Measurements from ENCODE around the gene NAT14. TPM values are rescaled to one million over a fixed set of nuclear protein-coding genes. Genes with fewer than 3 reads are reported as not detected.
"Not testable (repeated sequence)": the region's sequence is repeated elsewhere in the genome, so short reads cannot be mapped to it uniquely, and the experiment has no call there.

NAT14 gene
- polyA plus RNA-seq, 2 of the 4 experiments (the other 2 are of a cell fraction) = 16.8 to 50.3 TPM

DNA sequence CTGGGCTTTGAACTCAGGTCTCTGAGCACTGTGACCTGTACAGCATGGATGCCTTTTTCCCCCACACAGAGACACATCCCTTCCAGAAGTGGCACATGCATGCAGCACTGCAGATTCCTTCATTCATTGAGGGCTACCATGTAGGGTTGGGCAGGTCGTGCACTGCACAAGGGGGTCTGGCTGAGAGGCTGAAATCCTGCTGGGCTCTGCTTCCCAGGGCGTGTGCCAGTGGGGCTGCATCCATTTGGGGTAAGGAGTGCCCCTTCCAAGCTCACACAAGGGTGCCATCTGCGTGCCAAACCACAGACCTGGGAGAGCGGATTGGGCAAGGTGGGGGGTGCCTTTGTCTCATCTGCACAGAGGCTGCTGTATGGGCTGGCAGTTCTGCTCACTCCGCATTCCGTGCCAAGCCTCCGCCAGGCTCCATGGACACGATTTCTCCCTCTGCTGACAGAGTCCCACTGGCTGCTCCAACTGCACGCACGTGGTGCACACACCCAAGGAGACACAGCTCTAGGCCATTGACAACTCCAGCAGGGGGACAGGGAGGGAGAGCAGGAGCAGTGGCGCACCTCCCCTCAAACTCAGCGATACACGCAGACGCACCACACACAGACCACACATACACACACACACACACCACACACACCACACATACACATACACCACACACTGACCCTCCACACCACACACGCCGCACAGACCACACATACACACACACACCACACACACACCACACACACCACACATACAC lies 37.4 kb upstream of the NAT14 start:
- 8% methylated on average over 16 of the region's 16 CpGs for WGBS (ENCODE audit: missing lambda C conversion rate)
- H3K4me2 ChIP-seq = peak overlapping the region; percentile 46
- POLR2A ChIA-PET = interaction anchor here (0.5 to 1.9 kb wide), 3 partner anchors 29 to 75 kb away, joined by 3 to 9 read pairs (median 5); partner anchors contain the start of genes UBE2S and ZNF628
- peak; percentile 88 to 90 for DNase-seq (ENCODE audit: low read depth in 1 of 2, low spot score in 1 of 2)
- peaks cover 27% of the 10 kb centered on the region for H3K4me1 ChIP-seq
- no peak for FAIRE-seq
- no peaks in the 10 kb centered on the region for H3K9me3 ChIP-seq
- H3K27ac ChIP-seq = no peak overlapping the region
- no peak overlapping the region for H3K4me3 ChIP-seq
- CTCF ChIA-PET = interaction anchor here (1.9 to 4.7 kb wide), 3 partner anchors 20 to 287 kb away, joined by 7 to 31 read pairs (median 12); no protein-coding TSS in a partner anchor
- TF ChIP-seq MAFK (IDR thresholded peaks at IDR 0.05; ENCODE audit: partially characterized antibody) (peak; percentile 52), EHMT2 (IDR thresholded peaks at IDR 0.05; ENCODE audit: low read depth) (no peak)
- TF ChIP-seq, protein P1, sequence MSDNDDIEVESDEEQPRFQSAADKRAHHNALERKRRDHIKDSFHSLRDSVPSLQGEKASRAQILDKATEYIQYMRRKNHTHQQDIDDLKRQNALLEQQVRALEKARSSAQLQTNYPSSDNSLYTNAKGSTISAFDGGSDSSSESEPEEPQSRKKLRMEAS (IDR thresholded peaks at IDR 0.05) = peak; percentile 89
- TF ChIP-seq, protein P2, sequence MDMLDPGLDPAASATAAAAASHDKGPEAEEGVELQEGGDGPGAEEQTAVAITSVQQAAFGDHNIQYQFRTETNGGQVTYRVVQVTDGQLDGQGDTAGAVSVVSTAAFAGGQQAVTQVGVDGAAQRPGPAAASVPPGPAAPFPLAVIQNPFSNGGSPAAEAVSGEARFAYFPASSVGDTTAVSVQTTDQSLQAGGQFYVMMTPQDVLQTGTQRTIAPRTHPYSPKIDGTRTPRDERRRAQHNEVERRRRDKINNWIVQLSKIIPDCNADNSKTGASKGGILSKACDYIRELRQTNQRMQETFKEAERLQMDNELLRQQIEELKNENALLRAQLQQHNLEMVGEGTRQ (IDR thresholded peaks at IDR 0.05) = peak; percentile 60
- peak; percentile 77 to 81 for ATAC-seq

DNA sequence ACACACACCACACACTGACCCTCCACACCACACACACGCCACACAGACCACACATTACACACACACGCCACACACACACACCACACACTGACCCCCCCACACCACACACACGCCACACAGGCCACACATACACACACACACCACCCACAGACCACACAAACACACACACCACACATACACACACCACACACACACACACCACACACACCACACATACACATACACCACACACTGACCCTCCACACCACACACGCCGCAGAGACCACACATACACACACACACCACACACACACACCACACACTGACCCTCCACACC lies 36.9 kb upstream of the NAT14 start:
- CTCF ChIA-PET = interaction anchor here (1.9 to 4.7 kb wide), 3 partner anchors 19 to 288 kb away, joined by 7 to 31 read pairs (median 12); no protein-coding TSS in a partner anchor
- not testable (repeated sequence) for FAIRE-seq; H3K4me3 ChIP-seq; ATAC-seq; H3K27ac ChIP-seq; H3K9me3 ChIP-seq; DNase-seq (ENCODE audit: low read depth in 1 of 2, low spot score in 1 of 2)
- POLR2A ChIA-PET = interaction anchor here (0.5 to 1.9 kb wide), 3 partner anchors 28 to 74 kb away, joined by 3 to 9 read pairs (median 5); partner anchors contain the start of genes UBE2S and ZNF628
- H3K4me2 ChIP-seq = peak overlapping the region; percentile 46
- peaks cover 24% of the 10 kb centered on the region for H3K4me1 ChIP-seq
- 52% methylated on average over 5 of the region's 5 CpGs for WGBS (ENCODE audit: missing lambda C conversion rate)

DNA sequence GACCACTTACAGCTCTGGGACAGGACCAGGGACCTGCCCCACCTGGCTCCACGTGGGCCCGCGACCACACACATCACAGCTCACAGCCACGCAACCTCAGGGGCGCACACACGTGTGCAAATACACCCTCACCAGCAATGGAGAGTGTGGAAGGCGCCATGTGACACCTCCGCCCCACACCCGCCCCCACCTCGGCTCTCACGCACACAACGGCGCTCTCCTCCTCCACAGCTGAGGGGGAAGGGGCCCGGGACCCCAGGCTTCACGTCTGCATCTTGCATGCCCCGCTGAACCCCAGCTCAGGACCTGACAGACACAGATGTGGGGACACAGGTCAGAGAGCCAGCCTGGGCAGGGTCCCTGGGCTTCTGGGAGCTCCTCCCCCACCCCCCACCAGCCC lies 35.5 kb upstream of the NAT14 start:
- no peak overlapping the region for H3K27ac ChIP-seq
- WGBS (ENCODE audit: missing lambda C conversion rate) = 75% methylated on average over 10 of the region's 16 CpGs
- ATAC-seq (no peak), DNase-seq (ENCODE audit: low read depth in 1 of 2, low spot score in 1 of 2) (no peak), FAIRE-seq (no peak)
- TF ChIP-seq RNF2 (IDR thresholded peaks at IDR 0.05; ENCODE audit: borderline replicate concordance, low read depth) (no peak), ZSCAN20 (CRISPR knock-in tag; IDR thresholded peaks at IDR 0.05) (no peak), FOSB (CRISPR knock-in tag; IDR thresholded peaks at IDR 0.05) (no peak), RAD21 (conservative IDR thresholded peaks at IDR 0.05 in 1 of 2, IDR thresholded peaks at IDR 0.05 in 1 of 2) (no peak), JUN (IDR thresholded peaks at IDR 0.05) (no peak), RFX5 (IDR thresholded peaks at IDR 0.05) (no peak), FOXS1 (CRISPR knock-in tag; IDR thresholded peaks at IDR 0.05) (no peak), FOSL2 (IDR thresholded peaks at IDR 0.05) (no peak), FOSL2 (CRISPR knock-in tag; IDR thresholded peaks at IDR 0.05) (no peak), HOXA7 (CRISPR knock-in tag; IDR thresholded peaks at IDR 0.05) (no peak), CBX8 (IDR thresholded peaks at IDR 0.05) (no peak), JUNB (IDR thresholded peaks at IDR 0.05) (no peak), SREBF2 (IDR thresholded peaks at IDR 0.05) (no peak), PHF8 (IDR thresholded peaks at IDR 0.05; ENCODE audit: borderline replicate concordance, low read depth) (no peak), CBX2 (IDR thresholded peaks at IDR 0.05; ENCODE audit: borderline replicate concordance, low read depth) (no peak), CHD2 (IDR thresholded peaks at IDR 0.05; ENCODE audit: low read length, partially characterized antibody) (no peak), ZFP36 (IDR thresholded peaks at IDR 0.05; ENCODE audit: borderline replicate concordance, partially characterized antibody) (no peak), HEYL (CRISPR knock-in tag; IDR thresholded peaks at IDR 0.05) (no peak), NFE2L2 (conservative IDR thresholded peaks at IDR 0.05; ENCODE audit: low read length) (no peak)
- TF ChIP-seq, protein P3, sequence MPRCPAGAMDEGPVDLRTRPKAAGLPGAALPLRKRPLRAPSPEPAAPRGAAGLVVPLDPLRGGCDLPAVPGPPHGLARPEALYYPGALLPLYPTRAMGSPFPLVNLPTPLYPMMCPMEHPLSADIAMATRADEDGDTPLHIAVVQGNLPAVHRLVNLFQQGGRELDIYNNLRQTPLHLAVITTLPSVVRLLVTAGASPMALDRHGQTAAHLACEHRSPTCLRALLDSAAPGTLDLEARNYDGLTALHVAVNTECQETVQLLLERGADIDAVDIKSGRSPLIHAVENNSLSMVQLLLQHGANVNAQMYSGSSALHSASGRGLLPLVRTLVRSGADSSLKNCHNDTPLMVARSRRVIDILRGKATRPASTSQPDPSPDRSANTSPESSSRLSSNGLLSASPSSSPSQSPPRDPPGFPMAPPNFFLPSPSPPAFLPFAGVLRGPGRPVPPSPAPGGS (IDR thresholded peaks at IDR 0.05) = no peak
- no peaks in the 10 kb centered on the region for H3K9me3 ChIP-seq
- CTCF ChIA-PET = interaction anchor here (0.8 to 1.5 kb wide), 5 partner anchors 18 to 158 kb away, joined by 3 to 8 read pairs (median 5); no protein-coding TSS in a partner anchor
- peaks cover 32% of the 10 kb centered on the region for H3K4me1 ChIP-seq
- no peak overlapping the region for H3K4me2 ChIP-seq
- POLR2A ChIA-PET = no interaction called here
- H3K4me3 ChIP-seq = no peak overlapping the region
